ENCODE measurements around the gene VPS13C.

VPS13C gene

GRCh38 chr15:61935493-61935892 lies 124.8 kb downstream of the VPS13C start:
- DNase-seq (ENCODE audit: low read depth): no peak

- DNase-seq (ENCODE audit: low read depth): no peak
These were observed 130.8 kb downstream of the VPS13C start for GRCh38 chr15:61929452-61929851.

- DNase-seq (ENCODE audit: low read depth): no peak
These were observed 137.1 kb downstream of the VPS13C start for GRCh38 chr15:61923173-61923572.

- DNase-seq (ENCODE audit: low read depth): no peak
These were observed 139.2 kb downstream of the VPS13C start for GRCh38 chr15:61921093-61921492.

- no peak for DNase-seq (ENCODE audit: low read depth)
These were observed 142.8 kb downstream of the VPS13C start for GRCh38 chr15:61917457-61917856.

GRCh38 chr15:61916104-61916503 lies 144.1 kb downstream of the VPS13C start:
- DNase-seq (ENCODE audit: low read depth): no peak

- no peak for DNase-seq (ENCODE audit: low read depth)
These were observed 144.6 kb downstream of the VPS13C start for GRCh38 chr15:61915640-61916039.

GRCh38 chr15:61910839-61911369 lies 149.3 kb downstream of the VPS13C start:
- DNase-seq (ENCODE audit: low read depth): no peak

GRCh38 chr15:61908241-61908640 lies 152.0 kb downstream of the VPS13C start:
- DNase-seq (ENCODE audit: low read depth): no peak

- no peak for DNase-seq (ENCODE audit: low read depth)
These were observed 152.5 kb downstream of the VPS13C start for GRCh38 chr15:61907753-61908086.

GRCh38 chr15:61906961-61907752 lies 153.1 kb downstream of the VPS13C start:
- DNase-seq (ENCODE audit: low read depth): no peak

GRCh38 chr15:61893146-61893545 lies 167.1 kb downstream of the VPS13C start:
- no peak for DNase-seq (ENCODE audit: low read depth)

- no peak for DNase-seq (ENCODE audit: low read depth)
These were observed 168.1 kb downstream of the VPS13C start for GRCh38 chr15:61892140-61892539.

GRCh38 chr15:61890106-61890505 lies 170.1 kb downstream of the VPS13C start:
- DNase-seq (ENCODE audit: low read depth): no peak

- no peak for DNase-seq (ENCODE audit: low read depth)
These were observed 170.5 kb downstream of the VPS13C start for GRCh38 chr15:61889706-61890105.

- no peak for DNase-seq (ENCODE audit: low read depth)
These were observed 172.0 kb downstream of the VPS13C start for GRCh38 chr15:61888074-61888780.

- no peak for DNase-seq (ENCODE audit: low read depth)
These were observed 180.2 kb downstream of the VPS13C start for GRCh38 chr15:61880084-61880483.

- DNase-seq (ENCODE audit: low read depth): no peak
These were observed 181.0 kb downstream of the VPS13C start for GRCh38 chr15:61879219-61879618.

GRCh38 chr15:61871926-61872522 lies 188.2 kb downstream of the VPS13C start:
- DNase-seq (ENCODE audit: low read depth): no peak

GRCh38 chr15:61869656-61870055 lies 190.6 kb downstream of the VPS13C start:
- no peak for DNase-seq (ENCODE audit: low read depth)

- no peak for DNase-seq (ENCODE audit: low read depth)
These were observed 198.3 kb downstream of the VPS13C start for GRCh38 chr15:61861962-61862361.

GRCh38 chr15:61857169-61857829 lies 202.9 kb downstream of the VPS13C start:
- no peak for DNase-seq (ENCODE audit: low read depth)
